Measurements from ENCODE around the gene DTD2.
"Not testable (repeated sequence)": the region's sequence is repeated elsewhere in the genome, so short reads cannot be mapped to it uniquely, and the experiment has no call there.

DTD2 gene

GRCh38 chr14:31441273-31442111, 15.8 kb downstream of the DTD2 start:
- no peak for DNase-seq

- no peak for DNase-seq
These were observed 17.0 kb downstream of the DTD2 start for GRCh38 chr14:31440280-31440679.

- DNase-seq: no peak
These were observed 17.7 kb downstream of the DTD2 start for GRCh38 chr14:31439561-31439960.

- DNase-seq: not testable (repeated sequence)
These were observed 20.1 kb downstream of the DTD2 start for GRCh38 chr14:31437045-31437691.

- no peak for DNase-seq
These were observed 22.0 kb downstream of the DTD2 start for GRCh38 chr14:31435276-31435675.

- no peak for DNase-seq
These were observed 26.6 kb downstream of the DTD2 start for GRCh38 chr14:31430634-31431264.

GRCh38 chr14:31429791-31430190, 27.5 kb downstream of the DTD2 start:
- no peak for DNase-seq

- DNase-seq: no peak
These were observed 29.3 kb downstream of the DTD2 start for GRCh38 chr14:31428011-31428410.

- no peak for DNase-seq
These were observed 30.6 kb downstream of the DTD2 start for GRCh38 chr14:31426663-31427062.

GRCh38 chr14:31425905-31426304, 31.4 kb downstream of the DTD2 start:
- no peak for DNase-seq

GRCh38 chr14:31421200-31421599, 36.1 kb downstream of the DTD2 start:
- no peak for DNase-seq

GRCh38 chr14:31420319-31421111, 36.8 kb downstream of the DTD2 start, which contains the start of gene HEATR5A:
Gene HEATR5A (minus strand): TSS chr14:31420550. CDS start chr14:31402975, 17,575 bp downstream.
- peak; percentile 95 for DNase-seq

- peak; percentile 26 for DNase-seq
These were observed 37.4 kb downstream of the DTD2 start for GRCh38 chr14:31419967-31420318.

- no peak for DNase-seq
These were observed 37.9 kb downstream of the DTD2 start for GRCh38 chr14:31419179-31419966.

GRCh38 chr14:31418440-31418839, 38.9 kb downstream of the DTD2 start:
- DNase-seq: no peak

GRCh38 chr14:31414190-31414833, 43.0 kb downstream of the DTD2 start:
- DNase-seq: no peak

GRCh38 chr14:31411218-31411727, 46.0 kb downstream of the DTD2 start:
- DNase-seq: no peak

- no peak for DNase-seq
These were observed 47.2 kb downstream of the DTD2 start for GRCh38 chr14:31410048-31410650.

- no peak for DNase-seq
These were observed 48.9 kb downstream of the DTD2 start for GRCh38 chr14:31408421-31408820.

GRCh38 chr14:31405599-31406232, 51.6 kb downstream of the DTD2 start:
- DNase-seq: no peak
